ENCODE data around the gene ART3.
"Not testable (repeated sequence)": the region's sequence is repeated elsewhere in the genome, so short reads cannot be mapped to it uniquely, and the experiment has no call there.

The ART3 gene

DNA sequence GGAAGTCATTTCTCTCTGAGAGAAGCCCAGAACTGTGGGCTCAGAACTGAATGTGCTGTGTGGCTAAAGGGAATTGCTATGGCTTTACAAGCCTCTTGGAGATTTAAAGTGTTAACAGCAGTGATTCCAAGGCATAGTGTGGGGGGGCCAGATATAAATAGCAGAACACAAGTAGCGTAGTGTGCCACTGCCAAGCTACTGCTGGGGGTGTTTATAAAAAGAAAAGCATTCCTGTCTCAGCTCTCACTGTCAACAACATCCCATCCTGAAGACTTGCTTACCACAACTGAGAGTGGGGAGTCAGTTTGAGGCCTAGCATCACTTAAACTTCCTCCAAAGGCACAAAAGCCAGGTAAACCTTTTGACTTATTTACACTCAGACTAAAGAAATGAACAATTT lies at the start of gene ART3:
ART3 (plus strand) TSS at position 242 of the 400 bp plus-strand sequence. CDS start 1,181 bp downstream, outside the sequence.
- DNase-seq, result no peak

GRCh38 chr4:76028350-76028765 lies 46.2 kb upstream of the ART3 start:
- peak in 1 of 2 donors; percentile 20 for DNase-seq

DNA sequence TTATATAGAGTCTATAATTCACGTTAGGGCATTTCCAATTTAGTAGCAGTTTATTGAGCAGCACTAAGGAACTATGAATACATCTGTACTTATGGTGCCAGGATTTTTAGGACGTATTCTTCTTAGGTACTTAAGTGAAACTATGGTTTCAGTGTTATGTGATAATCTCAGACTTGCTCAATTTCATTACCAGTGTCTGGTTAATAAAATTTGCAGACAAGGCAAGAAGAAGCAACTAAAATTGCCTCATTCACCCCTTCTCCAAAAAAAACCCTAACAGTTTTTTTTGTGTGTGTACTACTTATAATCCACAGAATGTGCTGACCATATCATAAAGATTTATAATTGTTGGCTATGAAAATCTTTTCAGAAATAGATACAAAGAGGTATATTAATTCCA lies 45.2 kb upstream of the ART3 start:
- DNase-seq, result no peak

- no peak for DNase-seq
These were observed 39.4 kb upstream of the ART3 start for GRCh38 chr4:76035141-76035540.

GRCh38 chr4:76035799-76036380 lies 38.6 kb upstream of the ART3 start, which contains the start of gene CXCL11:
Gene CXCL11, minus strand, starts transcription at chr4:76036070. Its CDS starts 83 bp downstream, at chr4:76035987.
- no peak for DNase-seq

GRCh38 chr4:76036855-76037254 lies 37.7 kb upstream of the ART3 start:
- DNase-seq, result no peak

DNA sequence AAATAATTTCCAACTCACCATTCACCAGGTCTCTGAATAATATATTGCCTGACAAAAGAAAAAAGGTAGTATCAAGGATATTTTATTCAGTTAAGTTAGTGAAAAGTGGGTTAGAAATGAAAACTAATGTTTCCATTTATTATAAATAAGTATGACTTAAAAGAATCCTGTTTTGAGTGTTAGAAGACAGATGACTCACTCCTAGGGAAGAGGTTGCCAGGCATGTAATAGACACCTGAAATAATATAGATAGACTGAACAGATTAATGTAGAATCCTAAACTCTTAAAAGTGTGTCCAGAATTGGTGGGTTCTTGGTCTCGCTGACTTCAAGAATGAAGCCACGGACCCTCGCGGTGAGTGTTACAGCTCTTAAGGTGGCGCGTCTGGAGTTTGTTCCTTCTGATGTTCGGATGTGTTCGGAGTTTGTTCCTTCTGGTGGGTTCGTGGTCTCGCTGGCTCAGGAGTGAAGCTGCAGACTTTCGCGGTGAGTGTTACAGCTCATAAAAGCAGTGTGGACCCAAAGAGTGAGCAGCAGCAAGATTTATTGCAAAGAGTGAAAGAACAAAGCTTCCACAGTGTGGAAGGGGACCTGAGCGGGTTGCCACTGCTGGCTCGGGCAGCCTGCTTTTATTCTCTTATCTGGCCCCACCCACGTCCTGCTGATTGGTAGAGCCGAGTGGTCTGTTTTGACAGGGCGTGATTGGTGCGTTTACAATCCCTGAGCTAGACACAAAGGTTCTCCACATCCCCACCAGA lies 32.1 kb upstream of the ART3 start:
- DNase-seq, result peak in 1 of 2 donors; percentile 7

DNA sequence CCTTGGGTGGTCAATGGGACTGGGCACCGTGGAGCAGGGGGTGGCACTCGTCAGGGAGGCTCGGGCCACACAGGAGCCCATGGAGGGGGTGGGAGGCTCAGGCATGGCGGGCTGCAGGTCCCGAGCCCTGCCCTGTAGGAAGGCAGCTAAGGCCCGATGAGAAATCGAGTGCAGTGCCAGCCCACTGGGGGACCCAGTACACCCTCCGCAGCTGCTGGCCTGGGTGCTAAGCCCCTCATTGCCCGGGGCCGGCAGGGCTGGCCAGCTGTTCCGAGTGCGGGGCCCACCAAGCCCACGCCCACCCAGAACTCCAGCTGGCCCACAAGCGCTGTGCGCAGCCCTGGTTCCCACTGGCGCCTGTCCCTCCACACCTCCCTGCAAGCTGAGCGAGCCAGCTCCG lies 31.2 kb upstream of the ART3 start:
- not testable (repeated sequence) for DNase-seq

GRCh38 chr4:76044686-76045085 lies 29.8 kb upstream of the ART3 start:
- not testable (repeated sequence) for DNase-seq

GRCh38 chr4:76049860-76050416 lies 24.6 kb upstream of the ART3 start:
- not testable (repeated sequence) for DNase-seq

- not testable (repeated sequence) for DNase-seq
These were observed 23.9 kb upstream of the ART3 start for GRCh38 chr4:76050560-76051050.

- DNase-seq, result no peak
These were observed 20.8 kb upstream of the ART3 start for GRCh38 chr4:76053730-76054129.

DNA sequence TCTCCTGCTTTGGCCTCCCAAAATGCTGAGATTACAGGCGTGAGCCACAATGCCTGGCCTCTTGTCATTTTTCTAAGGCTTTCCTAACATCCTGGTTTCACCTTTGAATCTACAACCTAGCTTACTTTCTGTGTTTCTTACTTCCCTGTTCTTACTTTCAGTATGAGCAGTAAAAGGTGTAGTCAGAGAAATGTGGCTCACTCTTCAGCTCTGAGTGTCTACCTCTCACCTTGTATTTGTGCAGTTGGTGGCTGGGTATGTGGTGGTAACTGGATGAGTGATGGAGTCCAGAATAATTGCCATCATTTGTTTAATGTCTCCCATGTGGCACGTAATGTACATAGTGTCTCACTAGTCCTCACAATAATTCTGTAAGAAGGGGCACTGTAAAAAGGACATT lies 19.5 kb upstream of the ART3 start:
- DNase-seq, result no peak

- no peak for DNase-seq
These were observed 19.1 kb upstream of the ART3 start for GRCh38 chr4:76055421-76055820.

DNA sequence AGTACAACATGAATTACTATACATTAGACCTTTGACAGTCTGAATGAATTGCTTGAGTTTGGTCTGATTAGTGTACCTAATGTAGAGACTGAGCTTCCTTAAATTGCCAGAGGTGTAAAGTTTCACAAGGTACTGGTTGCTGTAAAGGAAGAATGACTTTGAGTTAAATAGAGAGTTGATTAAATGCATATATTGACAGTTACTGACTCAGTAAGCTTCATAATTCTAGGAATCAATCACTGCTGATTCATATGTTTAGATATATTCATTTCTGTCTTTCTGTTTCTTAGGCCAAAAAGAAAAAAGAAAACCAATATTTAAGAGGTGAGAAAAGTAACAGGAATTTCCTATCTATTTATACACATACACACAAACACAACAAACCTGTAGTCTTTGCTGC lies 16.2 kb upstream of the ART3 start:
- no peak for DNase-seq

DNA sequence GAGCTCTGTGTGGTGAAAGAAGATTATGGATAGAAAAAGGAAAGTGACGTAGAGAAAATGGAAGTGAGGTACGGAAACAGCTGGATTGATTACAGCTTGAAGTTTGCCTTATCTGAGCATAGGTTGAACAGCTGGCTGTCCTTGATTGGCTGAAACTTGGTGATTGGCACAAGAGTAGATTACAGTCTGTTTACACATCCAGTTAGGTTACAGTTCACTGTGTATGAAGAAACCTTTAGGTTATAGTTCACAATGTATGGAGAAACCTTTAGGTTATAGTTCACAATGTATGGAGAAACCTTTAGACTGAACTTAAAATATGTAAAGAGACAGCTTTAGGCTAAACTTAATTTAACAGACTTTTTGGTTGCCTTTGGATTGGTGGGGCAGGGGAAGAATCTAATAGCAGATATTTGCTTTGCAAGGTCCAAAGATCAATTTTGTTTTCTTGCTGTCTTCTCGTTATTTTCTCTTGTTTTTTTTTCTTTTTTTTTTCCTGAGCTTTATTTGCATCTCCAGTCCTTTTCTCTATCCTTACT lies 15.6 kb upstream of the ART3 start:
- no peak for DNase-seq

DNA sequence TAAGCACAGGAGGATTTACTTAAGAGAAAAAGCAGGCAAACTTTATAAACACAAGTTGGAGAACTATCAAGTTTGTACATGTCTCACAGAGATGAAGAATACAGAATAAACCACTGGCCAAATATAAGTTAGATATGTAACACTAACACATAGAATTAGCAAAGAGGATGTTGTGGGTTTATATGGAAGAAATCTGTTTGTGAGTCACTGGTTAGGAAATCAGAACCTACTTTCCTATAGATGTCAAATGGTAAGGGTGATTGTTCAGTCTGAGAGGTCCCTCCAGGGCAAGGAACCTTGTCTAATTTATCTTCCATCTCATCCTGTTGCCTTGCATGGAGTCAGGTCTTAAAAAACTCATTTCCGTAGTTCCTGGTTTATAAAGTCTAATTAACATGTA lies 14.8 kb upstream of the ART3 start:
- no peak for DNase-seq

GRCh38 chr4:76060506-76060905 lies 14.0 kb upstream of the ART3 start:
- DNase-seq, result no peak

DNA sequence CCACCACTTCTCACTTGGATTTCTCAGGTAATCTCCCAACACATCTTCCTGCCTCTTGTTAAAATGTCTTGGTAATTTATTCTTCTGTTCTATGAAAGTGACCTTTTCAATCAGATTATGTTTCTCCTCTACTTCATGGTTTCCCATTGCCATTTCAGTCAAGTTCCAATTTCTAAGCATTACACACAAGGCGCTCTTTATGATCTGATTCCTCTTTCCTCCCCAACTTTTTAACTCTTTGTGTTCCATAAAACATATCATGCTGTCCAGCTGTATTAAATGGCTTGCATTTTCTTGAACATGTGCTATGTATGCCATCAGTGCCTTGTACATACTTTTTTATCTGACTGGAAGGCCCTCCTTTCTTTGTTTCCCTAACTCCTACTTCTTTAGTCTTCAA lies 13.1 kb upstream of the ART3 start:
- DNase-seq, result no peak

DNA sequence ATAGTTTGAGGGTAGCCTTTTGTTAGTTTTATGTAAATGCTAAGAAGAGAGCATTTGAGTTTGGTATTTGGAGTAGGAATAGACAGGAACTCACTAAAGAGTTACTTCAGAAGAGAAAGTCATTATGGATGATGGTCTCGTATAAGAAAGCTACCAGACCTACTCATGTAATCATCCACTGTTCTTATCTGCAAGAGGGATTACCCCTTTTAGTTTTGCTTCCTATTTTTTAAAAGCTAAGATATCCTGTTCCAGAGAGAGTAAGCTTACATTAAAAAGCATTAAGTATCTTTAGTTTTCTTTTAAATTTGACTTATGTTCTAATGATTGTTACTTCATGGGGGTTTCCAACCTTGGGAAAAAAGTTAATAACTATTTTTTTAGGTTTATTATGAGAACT lies 12.5 kb upstream of the ART3 start:
- no peak for DNase-seq

DNA sequence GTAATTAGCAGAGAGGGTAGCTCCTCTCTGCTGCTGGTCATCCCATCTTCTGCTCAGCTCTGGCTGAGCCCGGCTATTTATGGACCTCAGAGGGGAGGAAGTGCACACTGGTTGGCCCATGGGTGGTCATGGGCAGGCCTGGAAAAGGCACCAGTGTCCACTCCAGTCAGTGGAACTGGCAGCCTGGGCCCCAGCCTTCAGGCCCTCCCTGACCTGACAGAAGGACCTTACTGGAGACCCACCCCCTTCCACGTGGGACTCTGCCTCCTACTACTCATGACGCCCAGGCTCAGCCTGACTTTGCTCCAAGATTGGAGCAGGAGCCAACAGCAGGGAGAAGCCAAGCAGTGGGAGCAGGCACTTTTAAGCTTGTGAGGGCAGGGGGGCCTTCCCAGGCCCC lies 8.0 kb upstream of the ART3 start:
- no peak for DNase-seq

DNA sequence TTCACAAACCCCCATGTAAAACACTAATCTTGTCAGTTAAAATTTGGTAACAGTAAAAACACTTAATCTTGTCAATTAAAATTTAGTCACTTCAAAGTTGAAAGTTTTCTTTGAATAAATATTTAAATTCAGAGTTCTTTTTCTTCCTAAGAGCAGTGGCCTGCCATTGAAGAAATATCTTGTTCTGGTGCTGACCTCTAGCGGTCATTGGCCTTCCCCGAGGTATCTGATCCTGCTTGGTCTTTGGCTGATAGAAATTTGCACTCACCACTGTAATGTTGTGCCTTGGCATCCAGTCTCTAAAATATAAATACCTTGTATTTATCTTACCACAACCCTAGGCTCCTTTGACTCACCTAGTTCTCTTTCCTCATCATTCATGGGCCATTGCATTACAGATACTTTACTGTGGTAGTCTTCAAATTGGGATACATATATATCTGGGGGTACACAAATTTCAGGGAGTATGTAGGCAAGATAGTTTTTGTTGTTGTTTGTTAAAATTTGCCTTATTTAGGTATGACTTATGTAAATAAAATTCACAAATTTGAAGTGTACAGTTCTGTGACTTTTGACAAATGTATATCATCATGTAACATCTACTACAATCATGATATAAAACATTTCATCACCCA lies 6.7 kb upstream of the ART3 start:
- DNase-seq, result peak; percentile 63 to 75

GRCh38 chr4:76072760-76073159 lies 1.7 kb upstream of the ART3 start:
- DNase-seq, result no peak
